NCI-H1048 (cell line): Measurements from ENCODE around the gene LHX2.

Experiments
- DNase-seq: peaks from one replicate; lab custom pipeline; 2025; lab: John Stamatoyannopoulos, UW

LHX2 gene

GRCh38 chr9:124035001-124035650 lies 23.6 kb downstream of the LHX2 start:
- no peak for DNase-seq

GRCh38 chr9:124036578-124036977 lies 25.0 kb downstream of the LHX2 start:
- no peak for DNase-seq

- DNase-seq, result no peak
These were observed 26.2 kb downstream of the LHX2 start for GRCh38 chr9:124037790-124038189.

GRCh38 chr9:124038239-124038638 lies 26.7 kb downstream of the LHX2 start:
- DNase-seq, result no peak

GRCh38 chr9:124038790-124039633 lies 27.4 kb downstream of the LHX2 start:
- DNase-seq, result no peak

- DNase-seq, result no peak
These were observed 28.8 kb downstream of the LHX2 start for GRCh38 chr9:124040186-124040931.

GRCh38 chr9:124040935-124041816 lies 29.6 kb downstream of the LHX2 start:
- DNase-seq, result no peak

- no peak for DNase-seq
These were observed 30.2 kb downstream of the LHX2 start for GRCh38 chr9:124041817-124042116.

- no peak for DNase-seq
These were observed 30.7 kb downstream of the LHX2 start for GRCh38 chr9:124042201-124042721.

- no peak for DNase-seq
These were observed 32.9 kb downstream of the LHX2 start for GRCh38 chr9:124044448-124044847.

GRCh38 chr9:124045076-124045829 lies 33.7 kb downstream of the LHX2 start:
- no peak for DNase-seq

GRCh38 chr9:124045830-124046177 lies 34.2 kb downstream of the LHX2 start:
- no peak for DNase-seq

- no peak for DNase-seq
These were observed 34.6 kb downstream of the LHX2 start for GRCh38 chr9:124046189-124046588.

- no peak for DNase-seq
These were observed 35.7 kb downstream of the LHX2 start for GRCh38 chr9:124047251-124047672.

- no peak for DNase-seq
These were observed 39.4 kb downstream of the LHX2 start for GRCh38 chr9:124050955-124051354.

- no peak for DNase-seq
These were observed 40.8 kb downstream of the LHX2 start for GRCh38 chr9:124052401-124052800.

- DNase-seq, result no peak
These were observed 43.1 kb downstream of the LHX2 start for GRCh38 chr9:124054582-124055227.

- DNase-seq, result no peak
These were observed 49.5 kb downstream of the LHX2 start for GRCh38 chr9:124060844-124061605.

GRCh38 chr9:124062172-124062571 lies 50.6 kb downstream of the LHX2 start:
- no peak for DNase-seq
